Measurements from ENCODE around the gene FOXD1. TPM values are rescaled to one million over a fixed set of nuclear protein-coding genes. Genes with fewer than 3 reads are reported as not detected.

FOXD1 gene
- total and polyA plus RNA-seq, 2 of the 8 experiments (the other 6 are each of a cell fraction or from before 2014, with no cell fraction given): 0.11 to 1.1 TPM

GRCh38 chr5:73451224-73452130 lies 2.9 kb upstream of the FOXD1 start:
- no peaks in the 10 kb centered on the region for H3K36me3 ChIP-seq (ENCODE audit: control insufficient read depth in 2 of 4, insufficient read depth in 4 of 4, low read length in 3 of 4)
- peak overlapping the region; percentile 59 to 84 for H3K4me2 ChIP-seq (ENCODE audit: insufficient read depth in 1 of 2, low read depth in 2 of 2, low read length in 2 of 2)
- H2BK15ac ChIP-seq (ENCODE audit: low read length): peak overlapping the region; percentile 29; the same call in 1 of the 2 replicates
- H2BK20ac ChIP-seq (ENCODE audit: low read length): peak overlapping the region; percentile 61; the same call in 1 of the 2 replicates
- peaks cover 0 to 5% of the 10 kb centered on the region in 2 experiments for H4K20me1 ChIP-seq (replicated peaks in 1 of 2; ENCODE audit: control insufficient read depth in 1 of 2, insufficient read depth in 2 of 2, low read length in 2 of 2)
- H2BK120ac ChIP-seq (replicated peaks; ENCODE audit: low read depth, low read length): no peak overlapping the region
- DNase-seq (ENCODE audit: low read depth in 1 of 2, low spot score in 2 of 2) (peak in 1 of 2 experiments; percentile 89), FAIRE-seq (no peak)
- peaks cover 10% of the 10 kb centered on the region; the same call in 1 of the 2 replicates for H3K23me2 ChIP-seq (ENCODE audit: low read depth, low read length)
- ChIA-PET POLR2A (ENCODE audit: partially characterized antibody) (interaction anchor here (1.2 to 2.6 kb wide), 3 partner anchors 36 to 52 kb away, joined by 4 to 11 read pairs (median 10); partner anchors contain the start of gene BTF3), CTCF (ENCODE audit: partially characterized antibody) (interaction anchor here (0.6 to 1.8 kb wide), 35 partner anchors 9 to 1078 kb away, joined by 3 to 15 read pairs (median 4); partner anchors contain the start of gene BTF3)
- H3K14ac ChIP-seq (ENCODE audit: insufficient read length): no peak overlapping the region
- H4K91ac ChIP-seq (replicated peaks; ENCODE audit: insufficient read length, low read length): peak overlapping the region; percentile 0
- no peak overlapping the region for H3K27ac ChIP-seq (ENCODE audit: low read depth, low read length)
- no peaks in the 10 kb centered on the region for H3K79me2 ChIP-seq (ENCODE audit: control insufficient read depth in 1 of 2, insufficient read depth in 2 of 2, low read length in 2 of 2)
- peak overlapping the region; percentile 48 for H3K18ac ChIP-seq (ENCODE audit: extremely low read depth, low read length)
- 5% methylated on average over 61 of the region's 70 CpGs; no CpG with 5 or more reads in 1 of the 2 experiments for WGBS, 2 experiments (ENCODE audit: extremely low coverage in 1 of 2, insufficient coverage in 1 of 2, insufficient read length in 1 of 2, insufficient replicate concordance in 2 of 2, low coverage in 1 of 2, low lambda C conversion rate in 2 of 2, missing lambda C conversion rate in 1 of 2)
- peak overlapping the region; percentile 35; the same call in 1 of the 2 replicates for H2AFZ ChIP-seq (ENCODE audit: low read length)
- H3K9me3 ChIP-seq (ENCODE audit: insufficient read depth in 2 of 2, low read depth in 1 of 2, low read length in 1 of 2): peaks cover 0 to 2% of the 10 kb centered on the region in 2 experiments; a peak in 1 of 4 replicates
- H4K5ac ChIP-seq (ENCODE audit: insufficient read length, low read depth, low read length): no peak overlapping the region
- H2BK12ac ChIP-seq (ENCODE audit: low read depth, low read length): no peak overlapping the region; the same call in 1 of the 2 replicates
- H3K4ac ChIP-seq (replicated peaks; ENCODE audit: insufficient read length, low read depth, low read length): no peak overlapping the region
- no peak overlapping the region for H2BK5ac ChIP-seq (ENCODE audit: low read depth, low read length)
- H3K9ac ChIP-seq (replicated peaks in 1 of 4; ENCODE audit: extremely low read depth in 1 of 4, low read depth in 3 of 4, low read length in 3 of 4): no peak overlapping the region
- no peak overlapping the region for H3K56ac ChIP-seq (replicated peaks; ENCODE audit: insufficient read length, low read depth, low read length)
- H4K8ac ChIP-seq (ENCODE audit: extremely low read depth, insufficient read depth, low read length): peak overlapping the region; percentile 18; the same call in 1 of the 2 replicates
- H3K4me1 ChIP-seq (replicated peaks in 1 of 4; ENCODE audit: control insufficient read depth in 3 of 4, insufficient read depth in 4 of 4, low read length in 3 of 4): peaks cover 4 to 13% (median 11%) of the 10 kb centered on the region in 4 experiments; a peak in 6 of 7 replicates
- H3K4me3 ChIP-seq (ENCODE audit: extremely low read depth in 1 of 4, insufficient read depth in 2 of 4, low read depth in 3 of 4, low read length in 4 of 4): peak overlapping the region; percentile 14 to 68 (median 40); a peak in 7 of 8 replicates
- H3K27me3 ChIP-seq (replicated peaks in 1 of 4; ENCODE audit: control insufficient read depth in 3 of 4, extremely low read depth in 1 of 4, insufficient read depth in 3 of 4, low read length in 3 of 4): peaks cover 51 to 68% (median 62%) of the 10 kb centered on the region in 4 experiments
- H2AK5ac ChIP-seq (ENCODE audit: low read depth, low read length): peak overlapping the region; percentile 20; the same call in 1 of the 2 replicates
- H3K23ac ChIP-seq (ENCODE audit: insufficient read length): no peak overlapping the region
- H3K79me1 ChIP-seq (ENCODE audit: low read depth, low read length): no peaks in the 10 kb centered on the region
- TF ChIP-seq POLR2AphosphoS5 (IDR thresholded peaks at IDR 0.05; ENCODE audit: low read depth, low read length) (no peak), EZH2 (IDR thresholded peaks at IDR 0.05; ENCODE audit: low read depth, low read length, severe bottlenecking) (peak; percentile 87), RNF2 (IDR thresholded peaks at IDR 0.05; ENCODE audit: borderline replicate concordance, low read depth, low read length, missing control alignments, poor library complexity, severe bottlenecking) (no peak), BCL11A (IDR thresholded peaks at IDR 0.05; ENCODE audit: low read depth in 2 of 2, low read length in 2 of 2) (no peak), SRF (IDR thresholded peaks at IDR 0.05; ENCODE audit: low read depth, low read length) (no peak), SIRT6 (IDR thresholded peaks at IDR 0.05; ENCODE audit: low read length) (no peak), CBX5 (IDR thresholded peaks at IDR 0.05; ENCODE audit: low read depth, low read length) (no peak), KDM4A (IDR thresholded peaks at IDR 0.05; ENCODE audit: low read depth, low read length, severe bottlenecking) (peak; percentile 79), POLR2A (IDR thresholded peaks at IDR 0.05; ENCODE audit: control extremely low read depth in 1 of 2, low read depth in 2 of 2, low read length in 2 of 2) (no peak), BACH1 (IDR thresholded peaks at IDR 0.05; ENCODE audit: low read length) (peak; percentile 86)

All from H1 (cell line).